ENCODE measurements around the gene GALNT10.
A peak's percentile ranks its signal among the peaks of the same experiment; 100 is the strongest.

Gene GALNT10

DNA sequence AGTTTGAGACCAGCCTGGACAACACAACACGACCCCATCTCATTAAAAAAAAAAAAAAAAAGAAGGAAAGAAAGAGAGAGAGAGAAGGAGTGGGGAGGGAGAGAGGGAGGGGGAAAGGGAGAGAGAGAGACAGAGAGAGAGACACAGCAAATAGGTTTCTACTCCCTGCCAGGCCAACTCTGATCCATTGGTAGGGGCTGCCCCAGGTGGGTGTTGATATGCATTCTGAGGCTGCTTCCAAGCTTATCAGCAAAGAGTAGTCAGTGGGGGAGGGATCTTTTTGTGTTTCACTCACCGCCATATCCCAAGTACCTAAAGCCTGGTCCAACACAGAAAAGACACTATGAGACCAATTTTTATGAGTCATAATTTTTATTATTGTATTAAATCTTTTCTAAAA, 198.3 kb downstream of the GALNT10 start:
- DNase-seq, result no peak

DNA sequence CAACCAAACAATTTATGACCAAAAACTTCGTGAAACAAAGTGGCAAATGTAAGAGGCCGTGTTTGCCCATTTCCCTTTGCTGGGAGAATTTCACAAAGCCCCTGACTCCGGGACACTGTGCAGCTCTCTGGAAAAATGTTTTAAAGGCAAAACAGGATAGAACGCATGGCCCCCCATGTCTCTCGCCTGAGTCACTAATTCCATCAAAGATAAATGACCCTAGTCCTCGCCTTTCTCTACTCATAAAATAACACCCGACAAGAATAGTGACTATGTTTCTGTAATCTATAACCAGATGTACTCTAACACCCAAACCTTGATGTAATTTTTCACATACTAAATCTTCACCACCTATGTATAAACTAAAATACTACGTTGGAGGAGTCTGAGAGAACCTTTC, 199.6 kb downstream of the GALNT10 start:
- DNase-seq, result no peak

DNA sequence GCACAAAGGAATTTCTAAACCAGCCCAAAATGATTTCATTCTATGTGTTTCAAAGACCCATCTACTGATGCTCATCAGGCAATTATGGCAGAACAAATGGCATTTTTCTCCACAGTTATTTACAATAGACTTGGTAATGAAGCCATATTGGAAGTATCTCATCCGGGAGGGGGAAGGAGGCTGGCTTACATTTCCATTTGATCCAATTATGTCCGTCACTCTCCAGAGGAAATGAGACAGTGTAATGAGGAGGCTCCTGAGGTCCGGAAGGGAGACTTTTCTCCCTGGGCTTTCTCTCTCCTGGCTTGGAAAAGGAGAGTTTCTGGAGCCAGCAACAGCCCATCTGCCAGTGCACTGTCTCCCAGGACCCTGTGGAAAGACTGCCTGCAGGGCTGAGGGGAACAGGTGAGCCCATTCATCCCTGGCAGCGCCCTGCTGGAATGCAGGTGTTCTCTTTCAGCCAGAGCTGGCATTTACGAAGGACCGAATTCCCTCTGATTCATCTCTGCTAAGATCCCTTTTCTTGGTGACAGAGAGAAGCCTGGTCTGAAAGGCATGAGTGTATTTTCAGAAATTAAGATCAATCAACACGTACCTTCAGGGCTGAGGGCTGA, 200.3 kb downstream of the GALNT10 start:
- DNase-seq, result no peak

DNA sequence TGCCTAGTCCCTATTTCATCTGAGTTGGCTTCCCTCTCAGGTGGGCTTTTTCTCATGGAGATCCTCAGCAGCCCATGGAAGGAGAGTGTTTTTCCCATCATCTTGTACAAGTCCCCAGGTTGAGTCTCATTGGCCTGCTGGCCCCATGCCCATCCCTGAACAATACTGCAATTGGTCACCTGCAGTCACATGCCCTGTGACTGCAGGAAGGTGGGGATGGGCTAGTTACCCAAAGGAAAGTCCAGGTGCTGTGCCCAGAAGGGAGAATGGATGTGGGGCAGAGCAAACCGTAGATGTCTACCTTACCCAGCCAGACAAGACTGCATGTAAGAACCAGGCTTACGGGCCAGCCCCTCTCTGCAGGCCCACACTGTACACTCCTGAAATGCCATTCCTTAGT, 201.3 kb downstream of the GALNT10 start:
- DNase-seq, result no peak

DNA sequence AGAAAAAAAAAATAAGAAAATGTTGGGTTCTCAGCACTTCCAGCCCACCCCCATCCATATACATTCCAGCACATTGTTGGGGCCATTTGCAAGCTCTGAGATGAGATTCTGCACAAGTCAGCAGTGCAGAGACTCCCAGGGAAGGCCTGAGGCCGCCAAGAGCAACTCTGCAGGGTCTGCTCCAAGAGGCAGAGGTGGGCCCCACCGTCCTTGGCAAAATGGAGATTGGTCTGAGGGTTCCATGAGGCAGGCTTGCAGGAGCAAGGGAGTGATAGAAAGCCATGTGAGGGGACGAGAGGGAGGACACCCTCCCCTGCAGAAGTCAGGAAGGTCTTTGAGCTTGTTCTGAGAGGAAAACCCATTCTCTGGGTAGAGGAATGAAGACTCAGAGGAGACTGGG, 203.3 kb downstream of the GALNT10 start:
- no peak for DNase-seq

DNA sequence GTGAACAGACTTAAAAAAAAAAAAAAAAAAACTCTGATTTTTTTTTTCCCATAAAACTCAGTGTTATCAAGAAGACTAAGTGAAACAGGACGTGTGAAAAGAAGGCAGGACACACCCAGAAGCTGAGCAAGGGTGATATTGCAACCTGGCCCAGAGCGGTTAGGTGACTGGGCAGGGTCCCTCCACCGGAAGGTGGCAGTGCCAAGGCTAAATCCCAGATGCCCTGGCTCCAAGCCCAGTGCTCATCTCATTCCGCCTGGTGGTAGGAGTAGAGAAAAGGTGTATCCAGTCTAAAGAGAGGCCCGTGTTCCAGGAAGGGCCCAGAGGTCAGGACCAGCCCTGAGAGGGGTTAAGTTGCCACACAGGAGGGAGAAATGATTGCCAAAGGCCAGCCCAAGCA, 203.8 kb downstream of the GALNT10 start:
- no peak for DNase-seq

DNA sequence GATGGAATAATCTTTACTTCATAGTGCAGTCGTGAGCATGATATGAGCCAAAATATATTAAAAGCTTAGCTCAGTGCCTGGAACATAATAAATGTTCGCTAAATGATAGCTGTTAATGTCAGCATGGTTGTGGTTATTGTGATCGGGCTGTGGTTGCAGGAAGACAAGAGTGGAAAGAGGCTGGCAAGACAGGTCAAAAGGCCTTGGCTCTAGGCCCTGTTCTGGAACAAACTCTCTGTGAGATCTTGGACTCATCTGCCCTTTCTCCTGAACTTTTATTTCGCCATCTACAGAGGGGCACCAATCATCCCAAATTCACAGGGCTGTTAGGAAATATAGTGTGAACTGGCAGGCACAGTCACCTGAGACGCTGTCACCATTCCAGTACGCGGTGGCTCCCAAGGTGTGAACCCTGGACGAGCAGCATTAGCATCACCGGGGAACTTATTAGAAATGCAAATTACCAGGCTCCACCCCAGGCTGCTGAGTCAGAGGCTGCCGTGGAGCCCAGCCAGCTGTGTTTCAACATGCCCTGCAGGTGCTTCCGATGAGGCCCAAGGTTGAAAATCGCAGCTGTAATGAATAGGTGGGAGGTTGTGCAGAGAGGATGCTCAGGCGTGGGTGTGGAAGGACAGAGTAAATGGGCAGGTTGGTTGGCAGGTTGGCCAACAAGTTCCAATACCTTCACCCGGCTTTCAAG, 205.0 kb downstream of the GALNT10 start:
- DNase-seq, result no peak

DNA sequence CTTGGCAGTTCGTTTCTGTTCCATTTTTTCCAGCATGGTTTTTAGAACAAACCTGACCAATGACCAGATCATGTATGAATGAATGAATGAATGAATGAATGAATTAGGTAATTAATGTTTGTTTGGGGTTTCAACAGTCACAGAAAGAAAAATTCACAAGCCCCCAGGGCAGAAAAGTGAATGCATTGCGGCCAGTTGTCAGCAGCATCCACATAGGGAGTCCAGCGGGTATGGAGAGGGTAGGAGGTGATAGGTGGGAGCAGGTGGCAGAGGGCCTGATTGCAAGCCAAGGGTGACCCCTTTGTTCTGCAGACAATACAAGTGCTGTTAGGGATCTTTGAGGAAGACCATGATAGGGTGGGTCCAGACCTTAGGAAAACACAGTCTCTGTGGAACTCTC, 205.6 kb downstream of the GALNT10 start:
- no peak for DNase-seq

DNA sequence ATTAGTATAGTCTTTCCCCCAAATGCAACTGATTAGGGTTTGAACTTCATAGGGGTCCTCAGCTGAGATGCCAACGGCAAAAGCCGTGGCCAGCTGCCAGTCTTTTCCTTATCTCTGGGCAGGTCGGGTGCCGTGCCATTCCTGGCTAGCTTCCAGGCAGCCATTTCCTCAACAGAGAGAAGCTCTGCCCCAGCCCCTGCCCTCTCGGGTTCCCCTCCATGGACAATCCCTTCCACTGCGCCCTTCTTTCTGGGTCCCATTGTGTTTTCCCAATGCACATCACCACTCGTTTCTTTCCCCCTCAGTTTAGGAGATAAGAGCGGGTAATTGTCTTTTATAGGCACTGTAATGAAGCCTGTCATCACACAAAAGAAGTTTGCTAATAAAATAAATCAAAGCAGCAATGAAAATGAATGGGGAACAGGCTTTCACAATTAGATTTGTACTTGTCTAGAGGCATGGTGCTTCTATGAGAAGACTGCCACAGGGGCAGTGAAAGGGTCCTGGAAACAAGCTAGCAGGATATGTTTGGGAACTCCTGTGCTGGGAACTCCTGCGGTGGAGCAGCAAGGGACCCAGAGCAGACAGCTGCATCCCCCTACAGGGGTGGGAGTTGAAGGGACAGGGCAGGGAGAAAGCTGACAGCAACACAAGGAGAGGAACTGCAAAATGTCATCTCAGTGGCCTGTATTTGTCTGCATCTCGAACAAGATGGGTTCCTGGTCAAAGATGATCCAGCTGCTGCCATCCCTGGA, 207.3 kb downstream of the GALNT10 start:
- no peak for DNase-seq

DNA sequence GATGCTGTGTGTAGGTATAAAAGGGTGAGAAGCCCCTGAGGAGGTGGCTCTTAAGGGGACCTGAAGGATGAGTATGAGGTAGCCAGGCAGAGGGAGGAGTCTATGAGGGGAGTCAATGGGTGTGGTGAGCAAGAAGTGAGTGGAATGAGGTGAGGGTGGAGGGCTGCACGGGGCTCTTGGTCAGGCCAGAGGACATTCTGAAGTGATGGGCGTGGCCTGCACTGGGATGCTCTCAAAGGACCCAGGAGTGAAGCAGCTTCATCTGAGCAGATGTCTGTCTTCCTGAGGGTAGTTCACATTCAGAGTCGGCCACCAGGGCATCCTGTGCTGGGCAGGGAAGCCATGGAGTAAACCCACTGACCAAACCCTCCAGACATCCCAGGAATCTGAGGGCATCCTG, 210.1 kb downstream of the GALNT10 start:
- no peak for DNase-seq

DNA sequence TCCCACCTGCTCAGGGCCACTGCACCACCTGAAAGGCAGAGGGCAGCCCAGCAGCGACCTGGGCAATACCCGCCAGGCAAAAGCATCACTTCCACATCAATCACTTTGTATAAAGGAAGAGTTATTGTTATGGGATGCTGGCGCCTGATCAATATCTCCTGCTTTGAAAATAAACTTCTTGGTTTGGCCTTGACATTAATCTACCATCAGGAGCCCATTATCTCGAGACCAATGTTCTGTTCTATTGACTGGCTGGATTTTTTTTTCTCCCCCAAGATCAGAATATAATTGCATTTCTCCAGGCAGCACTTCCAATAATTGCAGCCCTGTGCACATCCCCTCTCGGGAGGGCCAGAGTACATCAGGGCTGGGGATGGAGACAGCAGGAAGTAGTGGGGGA, 210.8 kb downstream of the GALNT10 start:
- no peak for DNase-seq

DNA sequence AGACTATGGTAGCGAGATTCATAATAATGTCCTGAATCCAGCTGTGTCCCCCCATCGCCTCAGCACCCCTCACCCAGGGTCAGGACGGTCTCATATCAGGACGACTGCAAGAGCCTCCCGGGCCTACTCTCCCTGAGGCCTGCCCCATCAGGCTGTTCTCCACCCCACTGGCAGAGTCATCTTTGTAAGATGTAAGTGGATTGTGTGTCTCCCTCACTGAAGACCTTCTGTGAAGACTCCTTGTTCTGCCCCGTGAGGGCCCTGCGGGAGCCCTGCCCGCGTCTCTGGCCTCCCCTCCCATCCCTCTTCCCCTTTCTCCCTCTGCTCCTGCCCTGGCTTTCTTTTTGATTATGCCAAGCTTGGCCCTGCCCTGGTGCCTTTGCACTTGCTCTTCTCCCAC, 211.4 kb downstream of the GALNT10 start:
- no peak for DNase-seq

DNA sequence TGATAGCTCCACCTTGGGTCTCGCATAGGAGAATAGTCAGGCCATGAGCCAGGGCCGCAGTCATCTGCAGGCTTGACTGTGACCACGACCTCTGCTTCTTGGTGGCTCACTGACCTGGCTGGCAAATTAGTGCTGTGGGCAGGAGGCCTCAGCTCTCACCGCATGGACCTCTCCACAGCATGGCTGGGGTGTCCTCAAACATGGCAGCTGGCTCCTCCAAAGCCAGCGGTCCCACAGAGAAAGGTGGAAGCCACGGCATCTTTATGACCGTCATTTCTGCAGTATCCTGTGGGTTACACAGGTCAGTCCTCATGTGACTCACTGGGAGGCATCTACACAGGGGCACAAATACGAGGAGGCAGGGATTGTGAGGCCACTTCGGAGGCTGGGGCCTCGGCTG, 212.1 kb downstream of the GALNT10 start:
- DNase-seq, result no peak

DNA sequence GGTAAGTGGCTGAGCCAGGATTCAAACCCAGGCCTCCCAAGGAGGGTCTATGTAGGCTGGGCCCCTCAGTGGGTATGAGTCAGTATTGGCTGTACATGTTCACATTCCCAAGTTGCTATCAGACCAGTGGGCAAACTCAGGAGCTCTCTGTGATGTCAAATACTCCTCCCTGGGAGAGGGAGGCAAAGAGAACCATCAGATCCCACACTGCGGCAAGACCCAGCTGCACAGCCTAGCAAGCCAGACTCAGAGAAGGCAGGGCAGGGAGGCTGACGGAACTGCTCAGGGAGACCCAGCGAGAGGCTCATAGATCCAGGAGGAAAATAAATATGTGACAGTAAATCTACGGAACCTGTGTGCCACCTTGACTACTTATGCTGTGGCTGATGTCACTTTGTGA, 212.7 kb downstream of the GALNT10 start:
- no peak for DNase-seq

DNA sequence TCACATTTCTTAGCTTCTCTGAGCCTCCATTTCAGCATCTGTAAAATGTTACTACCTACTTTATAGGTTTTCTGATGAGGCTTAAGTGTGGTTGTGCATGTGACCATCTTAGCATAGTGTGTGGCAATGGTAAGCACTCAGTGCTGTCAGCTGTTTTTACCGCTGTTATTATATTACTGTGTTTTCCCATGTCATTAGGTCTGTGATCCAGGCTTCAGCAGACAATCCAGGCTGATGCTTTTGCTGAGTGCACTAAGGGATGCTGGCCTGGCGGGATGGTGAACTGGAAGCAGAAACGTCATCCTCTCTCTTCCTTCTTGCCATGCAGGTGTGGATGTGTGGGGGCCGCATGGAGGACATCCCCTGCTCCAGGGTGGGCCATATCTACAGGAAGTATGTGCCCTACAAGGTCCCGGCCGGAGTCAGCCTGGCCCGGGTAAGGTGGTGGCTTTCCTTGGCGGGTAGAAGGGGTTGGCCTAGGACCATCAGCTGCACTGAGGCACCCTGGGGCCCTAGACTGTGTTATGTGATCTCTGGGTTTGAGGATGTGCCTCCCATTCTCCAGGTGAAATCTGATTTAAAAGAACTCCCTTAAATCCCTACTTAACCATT, 213.3 kb downstream of the GALNT10 start:
- DNase-seq, result no peak

DNA sequence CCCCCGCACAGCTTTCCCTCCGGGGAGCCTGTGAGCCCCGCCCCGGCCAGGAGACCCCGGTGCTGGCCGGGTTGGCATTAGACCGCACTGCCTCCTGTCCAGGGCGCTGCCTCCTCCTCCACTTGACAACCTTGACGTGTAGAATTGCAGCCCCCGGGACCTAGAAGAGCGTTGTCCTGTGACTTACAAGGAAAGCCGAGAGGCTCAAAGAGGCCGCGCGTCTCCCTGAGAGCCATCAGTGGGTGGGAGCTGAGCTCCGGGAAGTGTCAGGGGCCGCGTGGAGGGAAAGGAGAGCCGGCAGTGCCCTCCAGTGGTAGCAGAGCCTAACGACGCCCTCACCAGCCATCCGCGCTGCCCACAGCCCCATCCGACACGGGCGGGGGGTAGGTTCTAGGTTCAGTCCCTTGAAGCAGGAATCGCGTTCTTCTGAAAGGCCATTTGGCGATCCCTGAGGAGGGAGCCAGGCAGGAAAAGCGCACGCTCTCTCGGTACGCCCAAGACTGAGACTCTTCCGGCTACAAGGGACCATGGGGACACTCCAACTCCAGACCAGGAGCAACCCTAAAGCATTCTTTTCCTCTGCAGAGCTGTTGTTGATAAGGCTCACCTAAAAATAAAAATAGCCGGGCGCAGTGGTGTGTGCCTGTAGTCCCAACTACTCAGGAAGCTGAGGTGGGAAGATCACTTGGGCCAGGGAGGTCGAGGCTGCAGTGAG, 214.7 kb downstream of the GALNT10 start:
- peak; percentile 86 for DNase-seq

DNA sequence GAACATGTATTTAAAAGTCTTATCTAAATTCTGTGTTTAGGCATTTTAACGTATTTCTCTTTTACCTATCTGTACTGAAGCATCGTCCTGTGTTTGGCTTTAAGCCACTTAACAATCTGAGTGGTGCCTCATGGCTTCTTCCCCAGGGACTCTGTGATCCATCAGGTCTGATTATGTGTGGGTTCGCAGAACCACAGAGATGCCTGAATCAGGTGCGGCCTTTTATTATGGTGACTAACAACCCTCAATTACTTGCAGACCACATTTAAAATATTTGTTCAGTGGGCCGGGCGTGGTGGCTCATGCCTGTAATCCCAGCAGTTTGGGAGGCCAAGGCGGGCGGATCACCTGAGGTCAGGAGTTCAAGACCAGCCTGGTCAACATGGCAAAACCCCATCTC, 215.7 kb downstream of the GALNT10 start:
- DNase-seq, result no peak

DNA sequence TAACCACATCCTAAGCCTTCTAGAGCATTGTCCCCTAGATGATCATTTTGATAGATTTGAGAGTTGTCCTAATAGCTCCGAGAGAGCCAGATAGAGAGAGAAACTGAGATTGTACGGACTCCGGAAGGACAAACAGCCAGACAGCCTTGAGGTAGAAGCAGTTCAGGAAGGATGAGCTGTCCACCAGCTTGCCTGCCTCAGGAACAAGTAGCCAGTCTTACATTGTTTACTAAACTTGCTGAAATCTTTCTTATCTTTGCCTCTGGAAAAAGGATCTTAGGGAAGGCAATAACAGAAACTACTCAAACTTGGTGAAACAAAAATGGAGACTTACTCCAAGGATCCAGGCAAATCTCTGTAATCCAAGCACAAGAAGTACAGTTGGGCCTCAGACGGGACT, 216.3 kb downstream of the GALNT10 start:
- no peak for DNase-seq

DNA sequence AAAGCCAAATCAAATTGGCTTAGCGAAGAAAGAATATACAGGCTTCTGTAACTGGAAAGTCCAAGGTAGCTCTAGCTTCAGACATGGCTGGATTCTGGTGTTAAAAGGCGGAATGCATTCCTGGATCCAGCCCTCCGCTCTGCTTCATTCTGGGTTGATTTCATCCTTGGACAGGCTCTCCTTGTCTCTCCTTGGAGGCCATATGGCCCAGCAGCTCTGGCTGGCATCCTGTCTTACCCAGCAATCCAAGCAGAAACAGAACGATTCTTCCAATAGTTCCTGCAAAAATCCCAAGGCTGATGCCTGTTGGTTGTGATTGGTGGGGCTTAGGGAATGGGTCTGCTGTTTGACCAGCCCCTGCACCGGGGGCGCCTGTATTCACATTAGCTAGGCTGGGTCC, 218.3 kb downstream of the GALNT10 start:
- no peak for DNase-seq

DNA sequence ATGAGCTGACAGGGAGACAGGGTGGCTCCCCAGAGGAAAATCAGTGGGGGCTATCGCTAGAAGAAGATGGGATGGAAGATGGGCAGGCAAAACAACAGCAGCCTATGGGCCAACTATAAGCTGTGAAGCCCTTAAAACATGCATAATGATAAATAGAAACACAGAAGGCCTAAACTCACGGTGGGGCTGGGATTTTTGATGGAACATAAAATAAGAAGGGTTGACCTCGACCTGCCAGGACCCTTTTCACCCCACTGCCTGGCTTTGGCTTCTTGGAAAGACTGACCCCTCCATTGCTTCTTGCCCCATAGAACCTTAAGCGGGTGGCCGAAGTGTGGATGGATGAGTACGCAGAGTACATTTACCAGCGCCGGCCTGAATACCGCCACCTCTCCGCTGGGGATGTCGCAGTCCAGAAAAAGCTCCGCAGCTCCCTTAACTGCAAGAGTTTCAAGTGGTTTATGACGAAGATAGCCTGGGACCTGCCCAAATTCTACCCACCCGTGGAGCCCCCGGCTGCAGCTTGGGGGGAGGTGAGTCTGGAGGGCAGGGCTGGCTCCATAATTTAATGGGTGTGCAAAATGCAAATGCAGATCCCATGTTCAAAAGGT, 218.8 kb downstream of the GALNT10 start:
- DNase-seq, result no peak

DNA sequence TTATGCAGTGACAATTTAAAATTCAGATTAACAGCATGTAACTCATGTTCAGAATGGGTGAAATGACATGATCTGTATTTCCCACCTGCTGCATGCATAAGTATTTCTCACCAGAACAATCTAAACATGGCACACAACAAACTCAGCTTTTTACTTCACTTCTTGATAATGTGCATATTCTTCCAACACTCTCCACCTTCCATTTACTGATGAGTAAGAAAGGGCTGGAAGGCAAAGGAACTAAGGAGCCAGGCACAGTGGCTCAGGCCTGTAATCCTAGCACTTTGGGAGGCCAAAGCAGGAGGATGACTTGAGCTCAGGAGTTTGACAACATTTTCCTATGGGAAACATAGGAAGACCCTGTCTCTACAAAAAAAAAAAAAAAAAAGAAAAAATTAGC, 219.5 kb downstream of the GALNT10 start:
- DNase-seq, result no peak

DNA sequence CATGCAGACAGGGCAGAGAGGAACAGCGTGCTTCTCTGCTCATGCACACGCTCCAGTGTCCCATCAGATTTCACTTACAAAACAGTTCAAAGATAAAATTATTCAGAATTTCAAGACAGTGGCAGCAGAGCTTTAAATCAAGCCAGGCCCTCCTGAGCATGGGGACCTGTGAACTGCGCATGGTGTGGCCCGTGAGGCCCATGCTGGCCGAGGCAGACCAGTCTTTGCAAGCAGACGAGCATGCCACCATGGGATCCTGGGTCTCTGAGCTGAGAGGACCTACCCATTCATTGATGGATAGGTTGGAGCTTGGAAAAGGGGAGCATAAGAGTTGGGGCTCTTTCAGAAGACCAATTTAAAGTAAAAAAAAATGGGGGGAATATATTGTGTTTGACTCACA, 220.3 kb downstream of the GALNT10 start:
- DNase-seq, result no peak

DNA sequence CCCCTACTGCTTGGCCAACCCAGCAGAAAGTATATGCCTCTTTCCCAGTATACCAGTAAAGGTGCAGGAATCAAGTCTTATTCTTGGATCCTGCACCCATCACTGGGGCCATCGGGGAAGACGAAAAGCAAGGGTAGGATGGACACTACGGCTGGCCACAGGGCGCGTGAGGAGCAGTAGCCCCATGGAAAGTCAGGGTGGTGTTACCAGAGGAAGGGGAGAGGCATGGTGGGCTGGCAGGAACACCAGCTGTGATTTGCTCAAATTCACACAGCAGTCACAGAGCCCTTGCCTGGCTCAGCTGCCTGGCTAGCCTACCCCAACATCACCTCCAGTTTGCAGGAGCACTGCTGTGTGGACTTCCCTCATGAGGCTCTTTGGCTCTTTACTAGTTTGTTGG, 220.8 kb downstream of the GALNT10 start:
- no peak for DNase-seq
